Thyroid gland (tissue), 4 donors: ENCODE measurements around the gene ANKRD12. TPM values are rescaled to one million over a fixed set of nuclear protein-coding genes. Genes with fewer than 3 reads are reported as not detected.

Source experiments
- DNase-seq, 2 donors: peaks; one replicate each; pipeline ENCODE4 v3.0.0-alpha.2; 2019
- H3K27ac ChIP-seq, 3 donors: fragments of 200-600 bp; sonication (generic); 1 replicate in 2 of 3; 2 replicates in 1 of 3; pipeline ENCODE4 v1.5.1; 2016 to 2019; ENCODE audit warnings: mild to moderate bottlenecking in 1 of 3, moderate library complexity in 1 of 3
- H3K27me3 ChIP-seq: fragments of 200-600 bp; sonication (generic); one replicate; pipeline ENCODE4 v1.5.1; 2019
- H3K36me3 ChIP-seq, 2 donors: fragments of 200-600 bp; sonication (generic); one replicate each; pipeline ENCODE4 v1.5.1; 2016 to 2019
- H3K4me1 ChIP-seq, 2 donors: fragments of 200-600 bp; sonication (generic); one replicate each; pipeline ENCODE4 v1.5.1; 2017 to 2019
- H3K4me3 ChIP-seq, 3 donors: fragments of 200-600 bp; sonication (generic); replicated peaks in 1 of 3; 1 replicate in 2 of 3; 2 replicates in 1 of 3; pipeline ENCODE4 v1.5.1; 2016; ENCODE audit warnings: mild to moderate bottlenecking in 1 of 3
- H3K9me3 ChIP-seq: fragments of 200-600 bp; sonication (generic); one replicate; pipeline ENCODE4 v1.5.1; 2017
- POLR2A ChIP-seq, 2 donors: fragments of 450-650 bp; IDR thresholded peaks; one replicate each; pipeline ENCODE4 v1.6.1; 2017; ENCODE audit warnings: antibody characterized with exemption in 2 of 2, mild to moderate bottlenecking in 2 of 2, moderate library complexity in 1 of 2
- WGBS, 2 donors: methylation state at CpG; one replicate each; pipeline ENCODE4 v1.1.5; 2017; 5-methylcytosine and 5-hydroxymethylcytosine counted together
- intact Hi-C: fragments of 100-400 bp; cut with DNase I; formaldehyde crosslinking; loops from one replicate; pipeline ENCODE4 v1.15.1; 2023
- total RNA-seq, 4 donors: library from RNA; depleted of rRNA; stranded (reverse); fragments of >200 nt; gene quantifications; one replicate each; pipeline ENCODE4 v1.2.3, GENCODE V29; 2016
- TF ChIP-seq, protein P1 (sequence below), 6 experiments: fragments of 200-600 bp in 3 of 6; fragments of 450-650 bp in 3 of 6; sonication (generic) in 3 of 6; IDR thresholded peaks; one replicate each; pipeline ENCODE4 v1.5.1; 2016 to 2019; ENCODE audit warnings: antibody characterized with exemption in 6 of 6, mild to moderate bottlenecking in 2 of 6, inconsistent platforms in 1 of 6, moderate library complexity in 1 of 6

ANKRD12 gene
- total RNA-seq, 4 donors from 2014 or later, result 74.6 to 155 (median 109) TPM

DNA sequence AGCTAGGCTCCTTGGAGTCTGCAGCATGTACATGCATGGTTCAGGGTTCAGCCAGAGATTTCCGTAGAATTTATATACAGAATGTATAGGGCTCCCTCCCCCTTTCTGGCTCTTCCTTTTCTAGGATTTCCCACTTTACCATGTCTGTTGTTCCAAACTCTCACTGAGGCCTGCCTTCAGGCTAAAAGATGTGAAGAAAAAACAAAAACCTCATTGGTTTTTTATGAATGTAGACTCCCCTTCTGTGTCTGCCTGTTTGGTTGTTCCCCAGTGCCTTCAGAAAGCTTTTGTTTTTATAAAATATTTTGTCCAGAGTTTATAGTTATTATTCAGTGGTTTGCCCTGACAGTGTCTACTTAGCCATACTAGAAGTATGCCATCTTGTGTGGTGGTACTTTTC lies 30.5 kb upstream of the ANKRD12 start:
- H3K36me3 ChIP-seq, result no peaks in the 10 kb centered on the region
- intact Hi-C loops, result no loop called here
- H3K4me1 ChIP-seq, result peaks cover 57 to 75% of the 10 kb centered on the region in 2 donors
- no peak overlapping the region for H3K27ac ChIP-seq
- no peak for DNase-seq
- TF ChIP-seq, protein P1, sequence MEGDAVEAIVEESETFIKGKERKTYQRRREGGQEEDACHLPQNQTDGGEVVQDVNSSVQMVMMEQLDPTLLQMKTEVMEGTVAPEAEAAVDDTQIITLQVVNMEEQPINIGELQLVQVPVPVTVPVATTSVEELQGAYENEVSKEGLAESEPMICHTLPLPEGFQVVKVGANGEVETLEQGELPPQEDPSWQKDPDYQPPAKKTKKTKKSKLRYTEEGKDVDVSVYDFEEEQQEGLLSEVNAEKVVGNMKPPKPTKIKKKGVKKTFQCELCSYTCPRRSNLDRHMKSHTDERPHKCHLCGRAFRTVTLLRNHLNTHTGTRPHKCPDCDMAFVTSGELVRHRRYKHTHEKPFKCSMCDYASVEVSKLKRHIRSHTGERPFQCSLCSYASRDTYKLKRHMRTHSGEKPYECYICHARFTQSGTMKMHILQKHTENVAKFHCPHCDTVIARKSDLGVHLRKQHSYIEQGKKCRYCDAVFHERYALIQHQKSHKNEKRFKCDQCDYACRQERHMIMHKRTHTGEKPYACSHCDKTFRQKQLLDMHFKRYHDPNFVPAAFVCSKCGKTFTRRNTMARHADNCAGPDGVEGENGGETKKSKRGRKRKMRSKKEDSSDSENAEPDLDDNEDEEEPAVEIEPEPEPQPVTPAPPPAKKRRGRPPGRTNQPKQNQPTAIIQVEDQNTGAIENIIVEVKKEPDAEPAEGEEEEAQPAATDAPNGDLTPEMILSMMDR (IDR thresholded peaks at IDR 0.05), result no peak
- no peaks in the 10 kb centered on the region for H3K27me3 ChIP-seq
- H3K9me3 ChIP-seq, result no peaks in the 10 kb centered on the region
- WGBS, 2 donors, result 71 to 85% methylated on average over 1 of the region's 1 CpG
- H3K4me3 ChIP-seq, result no peak overlapping the region

DNA sequence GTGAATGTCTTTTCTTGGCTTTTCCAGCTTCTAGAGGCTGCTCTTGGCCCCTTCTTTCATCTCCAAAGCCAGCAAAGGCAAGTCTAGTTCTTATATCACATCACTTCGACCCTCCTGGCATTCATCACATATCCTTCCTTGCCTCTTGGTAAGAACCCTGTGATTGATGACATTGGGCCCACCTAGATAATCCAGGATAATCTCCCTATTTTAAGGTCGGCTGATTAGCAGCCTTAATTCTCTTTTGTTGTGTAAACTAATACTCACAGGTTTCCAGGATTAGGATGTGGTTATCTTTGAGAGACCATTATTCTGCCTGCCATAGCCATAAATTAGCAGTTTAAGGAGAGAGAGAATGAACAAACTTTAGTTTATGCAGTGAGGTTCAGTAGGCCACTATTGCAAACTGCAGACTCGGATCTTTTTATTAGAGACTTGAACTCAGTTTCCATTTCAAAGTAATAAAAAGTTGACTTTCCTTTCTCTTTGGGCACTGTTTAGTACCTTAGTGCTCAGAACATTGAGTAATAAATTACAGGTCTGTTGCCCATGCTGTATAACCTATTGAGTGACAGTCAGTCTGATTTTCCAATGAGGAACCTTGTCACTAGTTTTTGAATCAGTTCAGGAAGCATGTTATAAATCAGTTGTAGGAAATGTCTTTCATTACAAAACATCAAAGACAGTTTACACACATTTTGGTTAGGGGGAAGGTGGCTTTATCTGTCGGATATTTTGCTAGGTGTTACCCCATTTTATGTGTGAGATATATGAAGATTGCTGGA lies 29.6 kb upstream of the ANKRD12 start:
- Histone ChIP-seq H3K4me1 (peaks cover 60 to 74% of the 10 kb centered on the region in 2 donors), H3K36me3 (no peaks in the 10 kb centered on the region), H3K4me3 (no peak overlapping the region), H3K27ac (no peak overlapping the region), H3K27me3 (no peaks in the 10 kb centered on the region), H3K9me3 (no peaks in the 10 kb centered on the region)
- whole genome bisulfite sequencing, 2 donors, result 46 to 50% methylated on average over 4 of the region's 4 CpGs
- DNase-seq, result no peak
- intact Hi-C loops, result no loop called here
- TF ChIP-seq POLR2A (IDR thresholded peaks at IDR 0.05), result no peak
- TF ChIP-seq, protein P1 (IDR thresholded peaks at IDR 0.05), result no peak

DNA sequence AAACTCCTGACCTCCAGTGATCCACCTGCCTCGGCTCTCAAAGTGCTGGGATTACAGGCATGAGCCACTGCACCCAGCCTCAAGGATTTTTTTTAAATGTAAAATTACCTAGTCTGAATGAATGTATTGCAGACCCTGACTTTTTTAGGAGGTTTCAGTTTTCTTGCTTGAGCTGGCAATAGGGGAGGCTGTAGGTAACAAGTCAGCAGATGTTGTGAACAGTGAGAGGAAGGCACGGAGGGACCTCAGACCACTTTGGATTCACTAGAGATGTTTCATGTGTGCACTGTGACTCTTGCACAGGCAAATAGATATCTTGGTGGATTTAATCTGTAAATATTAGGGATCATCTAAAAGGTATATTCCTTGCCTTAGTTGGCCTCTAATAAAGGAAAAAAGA lies 27.7 kb upstream of the ANKRD12 start:
- TF ChIP-seq, protein P1 (IDR thresholded peaks at IDR 0.05), result no peak
- no peak for TF ChIP-seq POLR2A (IDR thresholded peaks at IDR 0.05)
- H3K27ac ChIP-seq, result peak overlapping the region in 2 of 3 donors; percentile 24
- H3K9me3 ChIP-seq, result no peaks in the 10 kb centered on the region
- intact Hi-C loops, result no loop called here
- H3K4me3 ChIP-seq, result no peak overlapping the region
- H3K36me3 ChIP-seq, result no peaks in the 10 kb centered on the region
- DNase-seq, result no peak
- peaks cover 71 to 86% of the 10 kb centered on the region in 2 donors for H3K4me1 ChIP-seq
- H3K27me3 ChIP-seq, result no peaks in the 10 kb centered on the region
- 82 to 88% methylated on average over 2 of the region's 2 CpGs for WGBS, 2 donors

DNA sequence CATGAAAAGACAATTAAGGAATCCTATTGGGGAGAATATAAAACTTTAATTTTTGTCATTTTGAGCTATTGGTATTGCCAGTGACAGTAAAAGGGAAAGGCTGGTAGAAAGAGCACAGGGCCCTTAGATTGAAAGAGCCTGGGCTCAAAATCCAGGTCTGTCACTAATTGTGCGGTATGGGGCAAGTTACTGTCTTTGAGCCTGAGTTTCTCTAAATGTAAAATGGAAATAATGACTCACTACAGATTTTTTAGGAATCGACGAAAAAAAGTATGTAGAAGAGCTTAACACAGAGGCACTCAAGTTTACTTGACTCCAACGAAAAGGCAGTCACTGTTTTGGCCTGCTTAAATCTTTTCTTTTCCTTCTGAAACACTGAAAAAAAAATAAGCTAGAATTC lies 27.1 kb upstream of the ANKRD12 start:
- no peaks in the 10 kb centered on the region for H3K36me3 ChIP-seq
- no peaks in the 10 kb centered on the region for H3K27me3 ChIP-seq
- no peak overlapping the region for H3K4me3 ChIP-seq
- TF ChIP-seq POLR2A (IDR thresholded peaks at IDR 0.05), result no peak
- TF ChIP-seq, protein P1 (IDR thresholded peaks at IDR 0.05), result no peak
- DNase-seq, result no peak
- peaks cover 71 to 87% of the 10 kb centered on the region in 2 donors for H3K4me1 ChIP-seq
- intact Hi-C loops, result no loop called here
- no peaks in the 10 kb centered on the region for H3K9me3 ChIP-seq
- H3K27ac ChIP-seq, result peak overlapping the region; percentile 4 to 24 (median 24)
- 56 to 71% methylated on average over 4 of the region's 4 CpGs for WGBS, 2 donors

DNA sequence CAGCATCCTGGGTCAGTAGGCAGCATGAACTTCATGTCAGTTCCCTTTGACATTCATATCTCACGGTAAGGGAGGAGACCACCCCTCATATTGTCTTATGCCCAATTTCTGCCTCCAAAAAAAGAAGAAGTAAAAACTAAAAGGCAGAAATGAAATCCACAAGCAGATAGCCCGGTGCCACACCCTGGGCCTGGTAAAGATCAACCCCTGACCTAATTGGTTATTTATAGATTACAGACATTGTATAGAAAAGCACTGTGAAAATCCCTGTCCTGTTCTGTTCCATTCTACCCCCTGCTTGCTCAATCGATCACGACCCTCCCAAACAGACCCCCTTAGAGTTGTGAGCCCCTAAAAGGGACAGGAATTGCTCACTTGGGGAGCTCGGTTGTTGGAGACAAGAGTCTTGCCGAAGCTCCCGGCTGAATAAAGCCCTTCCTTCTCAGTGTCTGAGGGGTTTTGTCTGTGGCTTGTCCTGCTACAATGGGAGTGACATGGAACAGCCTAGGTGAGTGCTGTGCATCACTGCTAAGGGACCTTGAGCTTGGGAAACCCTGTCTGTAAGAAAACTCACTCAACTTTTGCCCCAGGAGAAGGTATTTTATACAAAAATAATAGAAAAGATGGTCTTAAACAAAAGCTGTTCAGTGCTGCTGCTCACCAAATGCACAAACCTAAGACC lies 23.0 kb upstream of the ANKRD12 start:
- H3K36me3 ChIP-seq, result no peaks in the 10 kb centered on the region
- DNase-seq, result no peak
- peak overlapping the region in 2 of 3 donors; percentile 1 to 12 for H3K27ac ChIP-seq
- no peak overlapping the region for H3K4me3 ChIP-seq
- peaks cover 71 to 75% of the 10 kb centered on the region in 2 donors for H3K4me1 ChIP-seq
- H3K9me3 ChIP-seq, result no peaks in the 10 kb centered on the region
- intact Hi-C loops, result no loop called here
- no peaks in the 10 kb centered on the region for H3K27me3 ChIP-seq
- 72 to 82% methylated on average over 7 of the region's 7 CpGs for WGBS, 2 donors
- TF ChIP-seq, protein P1 (IDR thresholded peaks at IDR 0.05), result no peak
- no peak for TF ChIP-seq POLR2A (IDR thresholded peaks at IDR 0.05)
